ENCODE measurements around the gene LST1. TPM values are rescaled to one million over a fixed set of nuclear protein-coding genes. Genes with fewer than 3 reads are reported as not detected.
A peak's percentile ranks its signal among the peaks of the same experiment; 100 is the strongest.

Gene LST1
- total and polyA plus RNA-seq, 2 donors (not counting 1 experiment from before 2014, with no cell fraction given), result 7.4 to 30.5 TPM

- H3K27me3 Mint-ChIP-seq, result no peaks in the 10 kb centered on the region
- peak within 1 kb of the TSS; percentile 88 for H3K4me2 ChIP-seq (replicated peaks; ENCODE audit: low read depth, low read length, poor library complexity, severe bottlenecking)
- intact Hi-C loops (cut with micrococcal nuclease), result loop anchor here (1.0 kb wide), 1 partner anchor 11 kb away; the partner anchor contains the start of gene NCR3
- DNase-seq (peak; percentile 80), ATAC-seq (ENCODE audit: low read depth) (peak; percentile 60)
- peak within 1 kb of the TSS; percentile 95 to 97 for H3K27ac ChIP-seq (ENCODE audit: low read length in 2 of 2)
- peak within 1 kb of the TSS; percentile 99 for H3K27ac Mint-ChIP-seq
- no peaks in the 10 kb centered on the region for H3K9me3 ChIP-seq (ENCODE audit: control extremely low read depth in 1 of 3, control insufficient read depth in 2 of 3, insufficient read depth in 1 of 3, low read length in 2 of 3)
- ChIA-PET POLR2A (interaction anchor here (1.0 to 42.6 kb wide), 5 partner anchors 3 to 70 kb away, joined by 3 to 1450 read pairs (median 34); partner anchors contain the start of genes ATP6V1G2, BAG6, DDX39B and LST1), CTCF (interaction anchor here (0.7 to 35.3 kb wide), 8 partner anchors 8 to 248 kb away, joined by 3 to 2241 read pairs (median 6); partner anchors contain the start of genes ATP6V1G2, DDX39B, LST1 and LTA)
- H3K9me3 Mint-ChIP-seq (ENCODE audit: insufficient read depth), result no peaks in the 10 kb centered on the region
- no peaks in the 10 kb centered on the region for H3K27me3 ChIP-seq (replicated peaks in 1 of 4; ENCODE audit: control extremely low read depth in 1 of 4, control insufficient read depth in 3 of 4, insufficient read depth in 4 of 4, low read length in 3 of 4)
- H3K4me3 ChIP-seq (ENCODE audit: control extremely low read depth in 1 of 5, extremely low read depth in 1 of 5, insufficient read depth in 1 of 5, low read depth in 2 of 5, low read length in 4 of 5), result peak within 1 kb of the TSS; percentile 83 to 100 (median 96)
- peaks cover 0 to 33% of the 10 kb centered on the region in 2 experiments for H3K36me3 ChIP-seq (replicated peaks in 1 of 2; ENCODE audit: control extremely low read depth in 1 of 2, control insufficient read depth in 1 of 2, extremely low read depth in 1 of 2, insufficient read depth in 2 of 2, low read length in 1 of 2)
- H4K20me1 ChIP-seq (ENCODE audit: control insufficient read depth, insufficient read depth, low read length, poor library complexity, severe bottlenecking), result peaks cover 22% of the 10 kb centered on the region
- peak within 1 kb of the TSS; percentile 55 for H2AFZ ChIP-seq (ENCODE audit: insufficient read depth, low read depth, low read length, poor library complexity, severe bottlenecking)
- 0% methylated on average over 1 of the region's 3 CpGs for WGBS (ENCODE audit: insufficient coverage)
- H3K9ac ChIP-seq (ENCODE audit: low read length), result peak within 1 kb of the TSS; percentile 97
- peaks cover 82% of the 10 kb centered on the region for H3K4me1 Mint-ChIP-seq
- peaks cover 76 to 83% of the 10 kb centered on the region in 2 donors for H3K4me1 ChIP-seq (ENCODE audit: control insufficient read depth in 2 of 2, insufficient read depth in 2 of 2, low read length in 2 of 2)
- H3K4me3 Mint-ChIP-seq, result peak within 1 kb of the TSS; percentile 98
- peaks cover 66% of the 10 kb centered on the region for H3K79me2 ChIP-seq (ENCODE audit: control insufficient read depth, insufficient read depth, low read length)
- TF ChIP-seq CTCF (IDR thresholded peaks at IDR 0.05) (no peak), EZH2 (IDR thresholded peaks at IDR 0.05; ENCODE audit: borderline replicate concordance, insufficient read depth, low read depth, low read length, poor library complexity, severe bottlenecking) (no peak)
Measured at GRCh38 chr6:31582230-31582643, 3.8 kb upstream of the LST1 start, which contains the start of gene LTB. Gene LTB (minus strand): TSS chr6:31582424. CDS start chr6:31582417, 7 bp downstream.

GRCh38 chr6:31585491-31585890 is 586 bp upstream of the LST1 start:
- peaks cover 71% of the 10 kb centered on the region for H3K79me2 ChIP-seq (ENCODE audit: control insufficient read depth, insufficient read depth, low read length)
- no peak for TF ChIP-seq EZH2 (IDR thresholded peaks at IDR 0.05; ENCODE audit: borderline replicate concordance, insufficient read depth, low read depth, low read length, poor library complexity, severe bottlenecking)
- TF ChIP-seq CTCF (IDR thresholded peaks at IDR 0.05), result peak; percentile 35
- H3K4me3 ChIP-seq (ENCODE audit: control extremely low read depth in 1 of 5, extremely low read depth in 1 of 5, insufficient read depth in 1 of 5, low read depth in 2 of 5, low read length in 4 of 5), result peak overlapping the region in 2 of 5 experiments; percentile 63 to 86
- peaks cover 13% of the 10 kb centered on the region for H4K20me1 ChIP-seq (ENCODE audit: control insufficient read depth, insufficient read depth, low read length, poor library complexity, severe bottlenecking)
- H3K27ac ChIP-seq (ENCODE audit: low read length in 2 of 2), result peak overlapping the region; percentile 87 to 95
- ChIA-PET POLR2A (interaction anchor here (0.6 to 42.6 kb wide), 3 partner anchors 1 to 1038 kb away, joined by 3 to 1450 read pairs (median 1450); partner anchors contain the start of genes ATP6V1G2, LST1, LTA and LTB), CTCF (interaction anchor here (1.3 to 35.3 kb wide), 4 partner anchors 4 to 44 kb away, joined by 3 to 2241 read pairs (median 1108); partner anchors contain the start of genes ATP6V1G2, DDX39B, LST1 and LTA)
- peak overlapping the region; percentile 72 for H3K4me2 ChIP-seq (replicated peaks; ENCODE audit: low read depth, low read length, poor library complexity, severe bottlenecking)
- no peaks in the 10 kb centered on the region for H3K27me3 ChIP-seq (replicated peaks in 1 of 4; ENCODE audit: control extremely low read depth in 1 of 4, control insufficient read depth in 3 of 4, insufficient read depth in 4 of 4, low read length in 3 of 4)
- Mint-ChIP-seq H3K4me1 (peaks cover 77% of the 10 kb centered on the region), H3K27ac (peak overlapping the region; percentile 97), H3K27me3 (no peaks in the 10 kb centered on the region), H3K4me3 (peak overlapping the region; percentile 82), H3K9me3 (ENCODE audit: insufficient read depth) (no peaks in the 10 kb centered on the region)
- WGBS (ENCODE audit: insufficient coverage), result 50% methylated on average over 2 of the region's 2 CpGs
- H3K9ac ChIP-seq (ENCODE audit: low read length), result peak overlapping the region; percentile 59
- intact Hi-C loops (cut with micrococcal nuclease), result no loop called here
- no peak overlapping the region for H2AFZ ChIP-seq (ENCODE audit: insufficient read depth, low read depth, low read length, poor library complexity, severe bottlenecking)
- DNase-seq (peak; percentile 54), ATAC-seq (ENCODE audit: low read depth) (no peak)
- H3K4me1 ChIP-seq (ENCODE audit: control insufficient read depth in 2 of 2, insufficient read depth in 2 of 2, low read length in 2 of 2), result peaks cover 73 to 79% of the 10 kb centered on the region in 2 donors
- peaks cover 0 to 13% of the 10 kb centered on the region in 2 experiments for H3K36me3 ChIP-seq (replicated peaks in 1 of 2; ENCODE audit: control extremely low read depth in 1 of 2, control insufficient read depth in 1 of 2, extremely low read depth in 1 of 2, insufficient read depth in 2 of 2, low read length in 1 of 2)
- H3K9me3 ChIP-seq (ENCODE audit: control extremely low read depth in 1 of 3, control insufficient read depth in 2 of 3, insufficient read depth in 1 of 3, low read length in 2 of 3), result no peaks in the 10 kb centered on the region

All from B cell (primary cell).